ENCODE measurements around the gene C16orf86. TPM values are rescaled to one million over a fixed set of nuclear protein-coding genes. Genes with fewer than 3 reads are reported as not detected.
A peak's percentile ranks its signal among the peaks of the same experiment; 100 is the strongest.

The C16orf86 gene, protein sequence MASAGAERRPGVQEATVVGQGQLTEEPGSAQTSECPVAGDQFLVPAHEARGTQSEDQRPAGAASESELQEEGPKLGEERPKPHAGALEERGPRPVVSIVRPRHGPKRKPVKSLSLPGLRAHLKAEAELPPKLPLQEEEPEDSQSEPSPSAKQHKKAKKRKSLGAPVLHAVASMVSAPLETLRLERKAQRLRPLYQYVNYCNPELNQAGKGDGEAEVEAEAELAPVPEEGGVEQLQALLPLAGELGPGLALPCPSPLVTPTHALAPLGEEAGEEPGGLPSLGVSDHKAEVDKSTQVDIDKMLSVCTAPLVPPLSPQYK
- polyA plus RNA-seq (ENCODE audit: insufficient read length in 3 of 3): 1 to 10 TPM; 2.1 to 2.9 (median 2.5) TPM

DNA sequence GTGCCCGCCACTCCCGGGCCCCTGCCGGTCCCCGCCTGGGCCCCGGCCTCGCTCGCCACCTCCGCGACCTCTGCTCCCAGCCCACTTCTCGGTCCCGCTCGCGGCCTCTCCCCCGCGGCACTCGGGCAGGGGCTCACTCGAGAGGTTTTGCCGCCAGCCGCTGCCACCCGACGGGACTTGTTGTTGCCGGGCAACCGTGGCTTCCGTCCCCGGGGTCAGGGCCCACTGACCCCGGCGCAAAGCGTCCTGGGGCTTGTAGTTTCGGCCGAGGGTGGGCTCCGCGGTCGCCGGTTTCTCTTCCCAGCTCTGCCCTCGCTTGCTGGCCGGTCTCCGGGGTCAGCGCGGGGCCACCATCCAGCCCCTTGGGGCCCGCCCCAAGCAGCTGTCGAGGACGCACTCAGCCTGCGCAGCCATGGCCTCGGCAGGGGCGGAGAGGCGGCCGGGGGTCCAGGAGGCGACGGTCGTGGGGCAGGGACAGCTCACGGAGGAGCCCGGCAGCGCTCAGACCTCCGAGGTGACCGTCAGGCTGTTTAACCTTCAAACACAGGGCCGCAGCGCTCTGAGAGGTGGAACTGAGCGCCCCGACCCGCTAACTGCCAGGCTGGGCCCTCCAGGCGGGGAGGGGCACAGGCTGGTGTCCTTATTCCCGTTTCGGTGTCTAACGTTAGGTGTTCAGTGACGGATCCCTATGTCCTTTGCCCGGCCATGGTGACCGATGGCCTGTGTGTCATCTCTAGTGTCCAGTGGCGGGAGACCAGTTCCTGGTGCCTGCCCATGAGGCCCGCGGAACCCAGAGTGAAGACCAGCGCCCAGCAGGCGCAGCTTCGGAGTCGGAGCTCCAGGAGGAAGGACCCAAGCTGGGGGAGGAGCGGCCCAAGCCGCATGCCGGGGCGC is at the start of gene C16orf86, which contains the start of gene ENKD1:
Gene C16orf86 (plus strand): TSS at position 256 of the 894 bp plus-strand sequence. CDS start 157 bp downstream, at position 413.
Gene ENKD1 (minus strand): TSS at position 192 of the 894 bp plus-strand sequence. CDS start 308 bp downstream, outside the sequence.
- peak in 1 of 3 donors; percentile 71 for DNase-seq (ENCODE audit: low read depth in 3 of 3, low spot score in 2 of 3)

DNA sequence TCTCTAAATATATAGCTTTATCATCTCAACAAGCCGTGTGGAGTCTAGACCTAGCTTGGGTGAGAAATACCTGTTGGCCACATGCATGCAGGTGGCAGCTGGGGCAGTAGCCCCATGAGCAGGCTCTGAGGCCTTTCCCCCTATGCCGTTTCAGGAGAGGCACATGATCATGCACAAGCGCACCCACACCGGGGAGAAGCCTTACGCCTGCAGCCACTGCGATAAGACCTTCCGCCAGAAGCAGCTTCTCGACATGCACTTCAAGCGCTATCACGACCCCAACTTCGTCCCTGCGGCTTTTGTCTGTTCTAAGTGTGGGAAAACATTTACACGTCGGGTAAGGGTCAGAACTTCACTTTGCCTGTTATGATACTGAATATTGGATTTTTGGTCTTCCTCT is 38.4 kb upstream of the C16orf86 start:
- DNase-seq (ENCODE audit: low read depth in 3 of 3, low spot score in 2 of 3): no peak

DNA sequence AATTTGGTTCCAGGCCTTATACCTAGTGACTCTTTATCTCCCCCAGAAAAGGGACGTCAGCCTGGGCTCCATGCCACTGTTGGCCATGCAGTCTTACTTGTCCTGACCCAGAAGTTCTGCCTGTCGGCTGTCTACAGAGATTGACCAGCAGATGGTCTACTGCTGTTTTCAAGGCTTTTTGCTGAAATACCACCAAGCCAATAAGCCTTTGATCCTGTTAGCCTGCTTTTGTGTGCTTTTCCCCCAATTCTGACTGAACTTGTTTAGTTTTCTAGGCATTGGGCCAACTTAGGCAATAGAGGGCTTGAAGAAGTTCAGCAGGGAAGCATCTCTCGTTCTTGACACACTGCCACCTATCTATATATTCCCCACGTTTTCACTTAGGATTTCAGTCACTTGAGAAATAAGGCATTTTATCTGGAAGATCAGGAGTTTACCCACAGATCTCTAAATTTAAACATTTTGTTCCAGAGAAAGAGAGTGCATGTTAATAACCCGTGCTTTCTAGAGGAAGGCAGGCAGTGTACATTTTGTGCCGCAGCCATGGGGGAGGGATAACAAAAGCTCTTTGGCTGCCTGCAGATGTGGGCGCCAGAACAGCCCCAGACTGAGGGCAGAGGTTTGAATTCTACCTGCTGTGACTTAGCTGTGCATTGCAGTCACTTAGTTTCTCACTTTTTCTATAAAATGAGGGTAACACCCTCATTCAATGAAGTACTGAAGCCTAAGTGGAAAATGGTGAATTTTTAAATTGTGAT is 34.0 kb upstream of the C16orf86 start:
- no peak for DNase-seq (ENCODE audit: low read depth in 3 of 3, low spot score in 2 of 3)

DNA sequence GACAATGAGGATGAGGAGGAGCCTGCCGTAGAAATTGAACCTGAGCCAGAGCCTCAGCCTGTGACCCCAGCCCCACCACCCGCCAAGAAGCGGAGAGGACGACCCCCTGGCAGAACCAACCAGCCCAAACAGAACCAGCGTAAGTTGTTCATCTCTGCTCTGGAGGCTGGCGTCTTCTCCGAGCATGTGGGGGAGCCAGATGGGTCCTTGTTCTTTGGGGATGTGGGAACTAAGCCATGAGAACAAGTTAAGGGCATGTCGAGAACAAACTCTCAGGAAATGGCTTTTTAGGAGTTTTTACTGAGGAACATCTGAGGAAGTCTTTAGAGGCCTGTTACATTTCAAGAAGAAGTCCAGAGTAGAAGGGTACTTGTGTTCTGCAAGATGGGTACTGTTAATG is 29.9 kb upstream of the C16orf86 start:
- no peak for DNase-seq (ENCODE audit: low read depth in 3 of 3, low spot score in 2 of 3)

DNA sequence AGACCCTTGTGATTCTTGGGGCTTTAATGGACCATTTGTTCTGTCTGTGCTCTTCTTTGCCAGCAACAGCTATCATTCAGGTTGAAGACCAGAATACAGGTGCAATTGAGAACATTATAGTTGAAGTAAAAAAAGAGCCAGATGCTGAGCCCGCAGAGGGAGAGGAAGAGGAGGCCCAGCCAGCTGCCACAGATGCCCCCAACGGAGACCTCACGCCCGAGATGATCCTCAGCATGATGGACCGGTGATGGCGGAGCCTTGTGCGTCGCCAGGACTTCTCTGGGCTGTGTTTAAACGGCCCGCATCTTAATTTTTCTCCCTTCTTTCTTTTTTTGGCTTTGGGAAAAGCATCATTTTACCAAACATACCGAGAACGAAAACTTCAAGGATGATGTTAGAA is 29.0 kb upstream of the C16orf86 start:
- no peak for DNase-seq (ENCODE audit: low read depth in 3 of 3, low spot score in 2 of 3)

DNA sequence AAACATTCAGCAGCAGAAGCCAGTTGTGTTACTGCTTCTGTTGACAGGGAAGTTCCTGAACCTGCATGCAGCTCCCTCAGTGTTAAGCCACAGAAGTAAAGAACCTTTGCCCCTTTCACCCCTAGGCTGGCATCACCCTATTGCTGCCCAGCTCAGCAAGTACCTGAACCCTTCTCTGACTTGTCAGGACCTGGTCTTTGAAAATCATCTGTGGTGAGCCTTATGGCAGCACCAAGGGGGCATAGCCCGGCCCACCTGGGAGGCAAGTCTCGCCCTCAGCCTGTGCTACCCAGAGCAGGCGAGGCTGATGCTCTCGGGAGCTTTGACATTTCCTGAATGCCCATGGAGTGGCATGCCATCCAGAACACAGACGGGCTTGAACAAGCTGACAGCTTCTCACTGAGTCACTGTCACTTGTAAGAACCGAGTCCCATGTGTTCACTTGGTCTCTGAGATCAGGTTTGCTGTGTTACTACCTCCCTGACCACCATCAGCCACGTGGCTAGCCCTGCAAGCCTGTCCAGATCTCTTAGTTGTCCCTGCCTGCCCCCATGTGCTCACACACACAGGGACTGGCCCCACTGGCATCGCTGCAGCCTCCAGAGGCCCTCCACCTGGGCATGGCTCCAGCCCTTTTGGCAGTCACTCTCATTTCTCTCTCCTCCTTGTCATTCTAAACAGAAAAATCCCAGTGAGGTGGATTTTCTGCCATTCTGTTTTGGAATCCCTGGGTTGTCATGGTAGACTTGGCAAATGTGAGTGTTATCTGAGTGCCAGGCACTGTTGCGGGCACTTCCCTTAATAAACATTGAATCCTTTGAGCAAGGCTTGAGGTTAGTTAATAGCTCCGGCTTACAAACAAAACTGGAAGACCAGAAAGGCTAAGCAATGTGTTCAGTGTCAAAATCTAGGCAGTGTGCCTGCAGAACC is 24.6 kb upstream of the C16orf86 start:
- no peak for DNase-seq (ENCODE audit: low read depth in 3 of 3, low spot score in 2 of 3)

DNA sequence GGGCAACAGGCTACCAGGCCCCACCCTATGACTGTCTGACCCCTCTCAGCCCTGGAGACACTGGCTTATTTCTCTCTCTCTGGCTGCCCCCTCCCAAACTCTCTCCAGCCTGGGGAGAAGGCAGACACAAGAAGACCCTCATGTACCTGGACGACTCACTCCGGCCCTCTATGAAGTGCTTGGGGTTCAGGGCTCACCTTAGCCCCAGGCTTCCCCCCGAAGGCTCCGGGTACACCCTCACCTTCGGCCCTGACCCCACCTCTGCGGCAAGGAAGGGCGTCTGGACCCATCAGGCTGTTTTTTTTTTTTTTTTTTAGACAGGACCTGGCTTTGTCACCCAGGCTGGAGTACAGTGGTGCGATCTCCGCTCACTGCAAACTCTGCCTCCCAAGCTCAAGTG is 22.6 kb upstream of the C16orf86 start:
- DNase-seq (ENCODE audit: low read depth in 3 of 3, low spot score in 2 of 3): no peak

DNA sequence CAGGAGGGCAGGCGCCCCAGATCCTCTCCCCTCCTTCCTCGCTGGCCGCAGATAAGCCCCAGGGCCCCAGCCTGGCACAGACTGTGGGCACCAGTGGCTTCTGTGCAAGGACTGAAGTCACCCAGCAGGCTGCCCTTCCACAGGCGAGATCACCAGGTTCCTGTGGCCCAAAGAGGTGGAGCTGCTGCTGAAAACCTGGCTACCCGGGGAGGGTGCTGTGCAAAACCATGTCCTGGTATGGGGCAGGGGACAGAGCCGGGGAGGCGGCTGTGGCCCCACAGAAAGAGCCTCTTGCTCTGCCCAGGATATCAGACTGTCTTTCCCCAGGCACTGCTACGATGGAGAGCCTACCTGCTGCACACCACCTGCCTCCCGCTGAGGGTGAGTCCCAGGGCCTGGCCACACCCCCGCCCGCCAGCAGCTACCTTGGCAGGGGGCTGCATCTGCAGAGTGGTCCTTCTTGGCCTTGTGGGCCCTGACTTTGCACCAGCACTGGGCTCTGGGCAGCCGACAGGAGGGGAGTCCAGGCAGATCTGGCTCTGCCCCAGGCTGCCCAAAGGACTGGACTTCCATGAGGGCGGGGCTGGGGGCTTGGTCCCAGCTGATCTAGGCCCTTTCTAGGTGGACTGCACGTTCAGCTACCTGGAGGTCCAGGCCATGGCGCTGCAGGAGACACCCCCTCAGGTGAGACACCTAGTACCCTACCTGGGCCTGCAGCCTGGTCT is 21.1 kb upstream of the C16orf86 start:
- no peak for DNase-seq (ENCODE audit: low read depth in 3 of 3, low spot score in 2 of 3)

DNA sequence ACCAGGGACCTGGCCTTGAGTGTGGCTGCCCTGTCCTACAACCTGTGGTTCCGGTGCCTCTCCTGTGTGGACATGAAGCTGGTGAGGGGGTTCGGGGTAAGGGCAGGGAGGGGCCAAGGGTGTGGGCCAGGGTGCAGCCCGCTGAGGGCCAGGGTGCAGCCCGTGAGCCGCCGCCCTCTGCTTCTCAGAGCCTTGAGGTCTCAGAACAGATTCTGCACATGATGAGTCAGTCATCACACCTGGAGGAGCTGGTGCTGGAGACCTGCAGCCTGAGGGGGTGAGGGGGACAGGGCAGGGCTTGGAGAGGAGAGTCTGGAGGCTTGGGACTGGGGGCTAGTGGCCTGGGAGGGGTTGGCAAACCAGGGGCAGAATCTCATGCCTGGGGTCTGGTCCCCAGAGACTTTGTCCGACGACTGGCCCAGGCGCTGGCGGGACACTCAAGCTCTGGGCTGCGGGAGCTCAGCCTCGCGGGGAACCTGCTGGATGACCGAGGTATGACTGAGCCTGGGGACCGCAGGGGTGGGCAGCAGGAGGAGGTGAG is 19.4 kb upstream of the C16orf86 start:
- no peak for DNase-seq (ENCODE audit: low read depth in 3 of 3, low spot score in 2 of 3)

DNA sequence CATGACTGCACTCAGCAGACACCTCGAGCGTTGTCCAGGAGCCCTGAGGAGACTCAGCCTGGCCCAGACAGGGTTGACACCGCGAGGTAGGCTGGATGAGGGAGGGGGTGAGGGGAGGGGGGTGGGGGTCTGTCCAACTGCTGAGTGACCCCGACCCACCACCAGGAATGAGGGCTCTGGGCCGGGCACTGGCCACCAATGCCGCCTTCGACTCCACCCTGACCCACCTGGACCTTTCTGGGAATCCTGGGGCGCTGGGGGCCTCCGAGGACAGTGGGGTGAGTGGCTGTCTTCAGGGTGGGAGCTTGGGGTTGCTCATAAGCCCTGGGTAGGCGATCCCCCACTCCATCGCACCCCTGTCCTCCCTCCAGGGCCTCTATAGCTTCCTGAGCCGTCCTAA is 18.9 kb upstream of the C16orf86 start:
- no peak for DNase-seq (ENCODE audit: low read depth in 3 of 3, low spot score in 2 of 3)

DNA sequence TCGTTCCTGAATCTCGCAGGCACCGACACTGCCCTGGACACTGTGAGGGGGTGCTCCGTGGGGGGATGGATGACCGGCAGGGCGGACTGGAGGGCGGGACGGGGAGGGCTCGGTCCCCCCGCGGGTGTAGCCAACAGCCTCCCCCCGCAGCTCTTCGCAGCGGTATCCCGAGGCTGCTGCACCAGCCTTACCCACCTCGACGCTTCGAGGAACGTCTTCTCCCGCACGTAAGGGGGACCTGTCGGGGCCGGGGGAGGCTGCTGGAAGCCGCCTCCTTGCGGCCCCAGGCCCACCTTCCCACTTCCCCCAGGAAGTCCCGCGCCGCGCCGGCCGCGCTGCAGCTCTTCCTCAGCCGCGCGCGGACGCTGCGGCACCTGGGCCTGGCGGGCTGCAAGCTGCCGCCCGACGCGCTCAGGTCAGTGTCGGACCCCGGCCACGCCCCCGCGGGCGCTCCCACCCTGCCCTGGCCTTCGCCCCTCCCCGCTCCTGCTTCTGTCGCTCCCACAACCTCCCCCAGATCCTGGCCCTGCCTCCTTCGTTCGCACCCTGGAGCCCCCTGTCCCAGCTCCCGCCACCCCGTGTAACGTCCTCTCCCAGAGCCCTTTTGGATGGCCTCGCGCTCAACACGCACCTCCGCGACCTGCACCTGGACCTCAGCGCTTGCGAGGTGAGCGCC is 18.4 kb upstream of the C16orf86 start:
- DNase-seq (ENCODE audit: low read depth in 3 of 3, low spot score in 2 of 3): no peak

DNA sequence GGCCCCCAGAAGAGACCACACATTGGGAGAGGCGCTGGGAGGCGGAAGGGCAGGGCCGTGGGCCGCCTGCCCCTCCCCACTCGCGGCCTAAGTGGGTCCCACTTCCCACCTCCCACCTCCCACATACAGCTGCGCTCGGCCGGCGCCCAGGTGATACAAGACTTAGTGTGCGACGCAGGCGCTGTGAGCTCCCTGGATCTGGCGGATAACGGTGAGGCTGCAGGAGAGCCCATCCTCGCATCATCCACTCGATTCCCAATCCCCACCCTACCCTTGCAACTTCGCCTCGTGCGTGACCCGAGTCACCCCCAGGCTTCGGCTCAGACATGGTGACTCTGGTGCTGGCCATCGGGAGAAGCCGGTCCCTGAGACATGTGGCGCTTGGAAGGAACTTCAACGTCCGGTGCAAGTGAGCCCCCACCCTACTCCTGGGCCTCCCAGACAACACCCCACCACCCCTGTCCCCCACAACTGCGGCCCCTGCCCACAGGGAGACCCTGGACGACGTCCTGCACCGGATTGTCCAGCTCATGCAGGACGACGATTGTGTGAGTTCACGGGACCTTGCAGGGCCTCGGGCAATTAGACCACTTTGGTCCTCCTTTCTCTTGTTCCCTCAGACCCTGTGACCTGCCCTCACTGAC is 17.7 kb upstream of the C16orf86 start:
- no peak for DNase-seq (ENCODE audit: low read depth in 3 of 3, low spot score in 2 of 3)

DNA sequence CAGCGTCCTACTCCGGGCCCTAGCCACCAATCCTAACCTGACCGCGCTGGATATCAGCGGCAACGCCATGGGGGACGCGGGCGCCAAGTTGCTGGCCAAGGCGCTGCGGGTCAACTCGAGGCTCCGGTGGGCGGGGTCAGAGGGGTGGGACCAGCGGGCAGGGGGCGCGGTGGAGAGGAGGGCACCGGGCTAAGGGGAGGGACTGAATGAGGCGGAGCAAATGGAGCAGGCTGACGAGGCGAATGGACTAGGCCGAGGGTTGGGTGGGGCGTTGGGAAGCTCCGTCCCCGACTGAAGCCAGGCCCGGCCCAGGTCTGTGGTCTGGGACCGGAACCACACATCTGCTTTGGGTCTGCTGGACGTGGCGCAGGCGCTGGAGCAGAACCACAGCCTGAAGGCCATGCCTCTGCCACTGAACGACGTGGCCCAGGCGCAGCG is 17.1 kb upstream of the C16orf86 start:
- DNase-seq (ENCODE audit: low read depth in 3 of 3, low spot score in 2 of 3): no peak

DNA sequence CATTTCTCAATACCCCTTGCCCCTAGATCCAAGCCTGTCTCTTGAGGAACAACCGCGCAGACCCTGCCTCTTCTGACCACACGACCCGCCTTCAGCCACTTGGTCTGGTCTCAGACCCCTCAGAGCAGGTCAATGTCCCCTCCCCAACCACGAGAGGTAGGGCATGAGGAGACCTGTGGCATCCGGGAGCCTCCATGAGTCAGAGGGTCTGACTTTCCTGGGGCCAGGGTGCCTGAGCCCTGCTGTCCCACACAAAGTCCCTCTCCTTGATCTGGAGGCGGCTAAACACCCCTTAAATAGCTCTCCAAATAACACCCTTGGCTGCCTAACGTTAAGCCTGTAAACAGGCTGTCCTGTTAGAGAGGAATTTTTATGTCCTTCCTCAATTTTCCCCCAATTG is 16.6 kb upstream of the C16orf86 start:
- DNase-seq (ENCODE audit: low read depth in 3 of 3, low spot score in 2 of 3): no peak

DNA sequence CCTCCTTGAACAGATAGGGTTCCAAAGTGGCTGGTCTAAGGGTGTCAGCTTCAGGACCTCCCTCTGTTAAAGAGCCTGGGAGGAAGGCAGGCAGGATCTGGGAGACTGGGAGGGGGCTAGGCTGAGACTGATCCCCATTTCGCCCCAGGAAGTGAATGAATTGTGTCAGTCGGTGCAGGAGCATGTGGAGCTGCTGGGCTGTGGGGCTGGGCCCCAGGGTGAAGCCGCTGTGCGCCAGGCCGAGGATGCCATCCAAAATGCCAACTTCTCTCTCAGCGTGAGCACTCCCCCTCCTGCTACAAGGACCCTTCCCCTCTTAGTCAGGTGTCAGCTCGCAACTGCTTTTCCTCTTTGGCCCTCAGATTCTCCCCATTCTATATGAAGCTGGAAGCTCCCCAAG is 15.6 kb upstream of the C16orf86 start:
- DNase-seq (ENCODE audit: low read depth in 3 of 3, low spot score in 2 of 3): no peak

DNA sequence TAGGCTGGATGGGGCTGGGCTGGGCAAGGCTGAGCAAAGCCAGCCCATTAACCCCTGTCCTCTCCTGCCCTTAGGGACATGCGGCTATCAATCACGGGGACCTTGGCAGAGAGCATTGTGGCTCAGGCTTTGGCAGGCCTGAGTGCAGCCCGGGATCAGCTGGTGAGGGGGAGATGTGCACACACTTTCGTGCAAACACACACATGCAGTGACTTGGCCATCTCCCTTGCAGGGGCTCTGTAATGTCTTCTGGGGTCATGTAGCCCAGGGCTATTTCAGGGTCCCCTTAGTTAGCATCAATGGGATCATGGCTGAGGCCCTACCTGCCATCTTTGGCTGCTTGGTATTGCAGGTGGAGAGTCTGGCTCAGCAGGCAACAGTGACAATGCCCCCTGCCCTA is 14.8 kb upstream of the C16orf86 start:
- no peak for DNase-seq (ENCODE audit: low read depth in 3 of 3, low spot score in 2 of 3)

DNA sequence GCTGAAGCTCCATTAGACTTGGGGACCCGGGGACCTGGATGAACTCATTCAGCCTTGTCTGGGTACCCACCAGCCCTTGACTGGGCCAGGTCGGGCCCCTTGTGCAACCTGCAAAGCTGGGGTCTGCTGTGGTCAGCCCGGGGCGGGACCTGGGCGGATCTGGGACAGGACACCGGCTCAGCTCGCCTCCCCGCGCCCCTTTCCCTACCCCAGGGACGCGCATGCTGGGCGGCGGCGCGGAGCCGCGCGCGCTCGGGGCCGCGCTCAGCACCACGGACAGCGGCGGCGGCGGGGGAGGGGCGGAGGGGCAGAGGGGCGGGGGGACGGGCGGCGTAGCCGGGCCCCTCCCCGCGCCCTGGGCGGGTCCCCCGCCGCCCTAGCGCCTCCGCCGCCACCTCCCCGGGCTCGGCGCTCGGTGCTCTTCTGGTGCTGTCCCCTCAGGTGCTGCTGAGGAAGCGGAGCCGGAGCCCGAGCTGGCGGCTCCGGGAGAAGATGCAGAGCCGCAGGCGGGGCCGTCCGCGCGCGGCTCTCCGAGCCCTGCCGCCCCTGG is 14.0 kb upstream of the C16orf86 start:
- no peak for DNase-seq (ENCODE audit: low read depth in 3 of 3, low spot score in 2 of 3)

Data from right renal cortex interstitium (tissue), 3 donors.